Panc1 (cell line): ENCODE results near the gene PDS5B. TPM values are rescaled to one million over a fixed set of nuclear protein-coding genes. Genes with fewer than 3 reads are reported as not detected.
A peak's percentile ranks its signal among the peaks of the same experiment; 100 is the strongest.

ENCODE experiments used
- ATAC-seq: fragments of 200-7000 bp; cut with Tn5 transposase; 2 replicates; pipeline ENCODE4 v1.9.1; 2020; ENCODE audit warnings: mild to moderate bottlenecking, moderate library complexity
- BruUV-seq: library from RNA; stranded (reverse); fragments of 400-500 nt; replicated peaks from 2 replicates; lab custom pipeline; 2021; lab: Mats Ljungman, UMichigan
- CTCF ChIA-PET: fragments of 300-600 bp; sonication (Branson Sonifier 250); formaldehyde crosslinking; loops from one replicate; lab custom pipeline; 2022; ENCODE audit warnings: antibody characterized with exemption; lab: Charles Lee
- POLR2A ChIA-PET: fragments of 300-600 bp; sonication (Branson Sonifier 250); formaldehyde crosslinking; loops from one replicate; lab custom pipeline; 2022; ENCODE audit warnings: antibody characterized with exemption; lab: Charles Lee
- DNase-seq: peaks from one replicate; pipeline ENCODE4 v3.0.0-alpha.2; 2010; ENCODE audit warnings: low read depth, low spot score
- H3K27ac ChIP-seq: 2 replicates; pipeline ENCODE4 v1.5.1; 2011; ENCODE audit warnings: mild to moderate bottlenecking, low read length, inconsistent platforms
- H3K27me3 ChIP-seq: fragments of 200-500 bp; sonication (Bioruptor generic); 2 replicates; pipeline ENCODE4 v1.6.0; 2014; ENCODE audit warnings: low read length, inconsistent platforms; ENCODE audit not compliant: control insufficient read depth, insufficient read depth
- H3K36me3 ChIP-seq: fragments of 200-500 bp; sonication (Bioruptor generic); 2 replicates; pipeline ENCODE4 v1.5.1; 2014; ENCODE audit warnings: inconsistent platforms, mild to moderate bottlenecking, low read length, moderate library complexity; ENCODE audit not compliant: control insufficient read depth, insufficient read depth
- H3K4me1 ChIP-seq: 2 replicates; pipeline ENCODE4 v1.5.1; 2011; ENCODE audit warnings: inconsistent platforms, mild to moderate bottlenecking, low read length, moderate library complexity; ENCODE audit not compliant: control insufficient read depth, insufficient read depth
- H3K4me3 ChIP-seq, 2 experiments: 2 replicates each; pipeline ENCODE4 v1.5.1; 2011 to 2012; ENCODE audit warnings: low read depth in 2 of 2, low read length in 2 of 2, mild to moderate bottlenecking in 2 of 2, inconsistent platforms in 1 of 2, moderate library complexity in 1 of 2
- H3K9me3 ChIP-seq: fragments of 200-500 bp; sonication (Bioruptor generic); 2 replicates; pipeline ENCODE4 v1.5.1; 2014; ENCODE audit warnings: low read depth, mild to moderate bottlenecking, inconsistent platforms, low read length, moderate library complexity; ENCODE audit not compliant: control insufficient read depth, insufficient read depth
- POLR2AphosphoS5 ChIP-seq: IDR thresholded peaks from 2 replicates; pipeline ENCODE4 v1.6.1; 2012; ENCODE audit warnings: mild to moderate bottlenecking, low read depth, low read length, moderate library complexity
- SIN3A ChIP-seq: IDR thresholded peaks from 2 replicates; pipeline ENCODE4 v1.6.1; 2012; ENCODE audit warnings: low read depth, mild to moderate bottlenecking, low read length, moderate library complexity, borderline replicate concordance; ENCODE audit not compliant: insufficient read depth
- TCF7L2 ChIP-seq: IDR thresholded peaks from 2 replicates; pipeline ENCODE4 v1.6.1; 2011; ENCODE audit warnings: mild to moderate bottlenecking, low read depth, low read length, inconsistent platforms
- in situ Hi-C: cut with HindIII; loops from 2 replicates; pipeline ENCODE4 v1.10.0; 2016; ENCODE audit warnings: low sequenced_read_pairs, low pct_unique_long_range_greater_than_20kb
- intact Hi-C: fragments of 100-400 bp; cut with micrococcal nuclease; formaldehyde crosslinking; loops from one replicate; pipeline ENCODE4 v1.10.0; 2022; ENCODE audit not compliant: unreplicated experiment
- total RNA-seq: library from RNA; stranded (reverse); gene quantifications from one replicate; pipeline ENCODE4 v1.2.1, GENCODE V29; 2021; ENCODE audit not compliant: unreplicated experiment
- TF ChIP-seq, protein P1 (sequence below), 2 experiments: IDR thresholded peaks; 2 replicates each; pipeline ENCODE4 v1.6.1; 2011 to 2012; ENCODE audit warnings: low read depth in 2 of 2, control low read depth in 1 of 2, low read length in 1 of 2, mild to moderate bottlenecking in 1 of 2, moderate library complexity in 1 of 2; ENCODE audit not compliant: insufficient read depth in 1 of 2
- TF ChIP-seq, protein P2 (sequence below): fragments of 450-650 bp; IDR thresholded peaks from 2 replicates; pipeline ENCODE4 v1.5.1; 2017; ENCODE audit warnings: mild to moderate bottlenecking

The PDS5B gene
- total RNA-seq, 1 experiment from 2014 or later, result 33.9 TPM

DNA sequence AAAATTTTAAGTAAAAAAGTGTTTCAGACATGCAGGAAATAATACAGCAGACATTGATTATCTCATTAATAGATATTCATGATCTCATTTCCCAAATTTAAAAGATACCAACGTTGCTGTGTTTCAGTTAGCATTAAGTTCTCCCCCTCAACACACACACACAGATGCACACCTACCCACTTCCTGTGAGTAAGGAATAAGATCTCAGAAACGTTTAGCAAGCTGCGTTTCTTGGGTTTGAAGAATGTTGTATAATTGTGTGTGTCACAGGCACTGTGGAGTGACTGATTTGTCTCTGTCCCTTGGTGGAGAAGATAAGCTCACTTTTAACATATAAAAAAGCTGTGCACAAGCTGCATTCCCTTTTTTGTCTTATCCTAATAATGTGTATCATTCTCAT lies 196.8 kb downstream of the PDS5B start:
- no peaks in the 10 kb centered on the region for H3K27me3 ChIP-seq
- ATAC-seq (no peak), DNase-seq (no peak)
- no peaks in the 10 kb centered on the region for H3K36me3 ChIP-seq
- ChIA-PET POLR2A (no interaction called here), CTCF (no interaction called here)
- no peak overlapping the region for H3K27ac ChIP-seq
- no peak overlapping the region for H3K4me3 ChIP-seq
- intact Hi-C loops (no loop called here), in situ Hi-C loops (no loop called here)
- H3K4me1 ChIP-seq, result no peaks in the 10 kb centered on the region
- BruUV-seq, result no TSS peak
- no peaks in the 10 kb centered on the region for H3K9me3 ChIP-seq
- TF ChIP-seq TCF7L2, result no peak

DNA sequence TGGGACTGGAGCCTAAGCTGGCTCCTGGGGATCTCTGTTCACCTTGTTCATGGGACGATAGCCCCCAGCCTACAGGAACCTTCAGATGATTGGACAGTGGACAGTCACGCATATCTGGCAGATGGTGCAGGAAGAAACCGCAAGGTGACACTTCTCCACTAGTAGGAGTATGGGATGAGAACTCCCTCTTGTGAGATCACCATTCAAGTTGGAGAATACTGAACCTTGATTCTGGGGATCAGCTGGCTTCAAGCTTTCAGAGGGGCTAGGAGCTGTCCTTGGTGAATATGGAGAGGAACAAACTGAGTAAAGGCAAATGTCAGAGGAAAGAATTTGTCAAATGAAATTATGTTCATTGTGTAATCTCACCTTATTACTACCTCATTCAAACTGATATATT lies 204.5 kb downstream of the PDS5B start:
- no peak for DNase-seq
- no peaks in the 10 kb centered on the region for H3K27me3 ChIP-seq
- H3K4me3 ChIP-seq, result no peak overlapping the region
- intact Hi-C loops, result no loop called here
- no peaks in the 10 kb centered on the region; the same call in 1 of the 2 replicates for H3K4me1 ChIP-seq
- no peak; the same call in 1 of the 2 replicates for ATAC-seq
- no TSS peak for BruUV-seq
- no peaks in the 10 kb centered on the region for H3K36me3 ChIP-seq
- CTCF ChIA-PET, result no interaction called here
- H3K27ac ChIP-seq, result no peak overlapping the region
- in situ Hi-C loops, result no loop called here
- H3K9me3 ChIP-seq, result no peaks in the 10 kb centered on the region
- TF ChIP-seq SIN3A (no peak), POLR2AphosphoS5 (0 out of 2 replicates have a peak, but pooled peaks have one; percentile 35)
- TF ChIP-seq, protein P1, sequence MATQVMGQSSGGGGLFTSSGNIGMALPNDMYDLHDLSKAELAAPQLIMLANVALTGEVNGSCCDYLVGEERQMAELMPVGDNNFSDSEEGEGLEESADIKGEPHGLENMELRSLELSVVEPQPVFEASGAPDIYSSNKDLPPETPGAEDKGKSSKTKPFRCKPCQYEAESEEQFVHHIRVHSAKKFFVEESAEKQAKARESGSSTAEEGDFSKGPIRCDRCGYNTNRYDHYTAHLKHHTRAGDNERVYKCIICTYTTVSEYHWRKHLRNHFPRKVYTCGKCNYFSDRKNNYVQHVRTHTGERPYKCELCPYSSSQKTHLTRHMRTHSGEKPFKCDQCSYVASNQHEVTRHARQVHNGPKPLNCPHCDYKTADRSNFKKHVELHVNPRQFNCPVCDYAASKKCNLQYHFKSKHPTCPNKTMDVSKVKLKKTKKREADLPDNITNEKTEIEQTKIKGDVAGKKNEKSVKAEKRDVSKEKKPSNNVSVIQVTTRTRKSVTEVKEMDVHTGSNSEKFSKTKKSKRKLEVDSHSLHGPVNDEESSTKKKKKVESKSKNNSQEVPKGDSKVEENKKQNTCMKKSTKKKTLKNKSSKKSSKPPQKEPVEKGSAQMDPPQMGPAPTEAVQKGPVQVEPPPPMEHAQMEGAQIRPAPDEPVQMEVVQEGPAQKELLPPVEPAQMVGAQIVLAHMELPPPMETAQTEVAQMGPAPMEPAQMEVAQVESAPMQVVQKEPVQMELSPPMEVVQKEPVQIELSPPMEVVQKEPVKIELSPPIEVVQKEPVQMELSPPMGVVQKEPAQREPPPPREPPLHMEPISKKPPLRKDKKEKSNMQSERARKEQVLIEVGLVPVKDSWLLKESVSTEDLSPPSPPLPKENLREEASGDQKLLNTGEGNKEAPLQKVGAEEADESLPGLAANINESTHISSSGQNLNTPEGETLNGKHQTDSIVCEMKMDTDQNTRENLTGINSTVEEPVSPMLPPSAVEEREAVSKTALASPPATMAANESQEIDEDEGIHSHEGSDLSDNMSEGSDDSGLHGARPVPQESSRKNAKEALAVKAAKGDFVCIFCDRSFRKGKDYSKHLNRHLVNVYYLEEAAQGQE (IDR thresholded peaks at IDR 0.05; ENCODE audit: insufficient read depth in 1 of 2, low read depth in 2 of 2, low read length in 1 of 2), result peak in 1 of 2 experiments; percentile 63; a peak in 2 of 4 replicates
- POLR2A ChIA-PET, result no interaction called here

DNA sequence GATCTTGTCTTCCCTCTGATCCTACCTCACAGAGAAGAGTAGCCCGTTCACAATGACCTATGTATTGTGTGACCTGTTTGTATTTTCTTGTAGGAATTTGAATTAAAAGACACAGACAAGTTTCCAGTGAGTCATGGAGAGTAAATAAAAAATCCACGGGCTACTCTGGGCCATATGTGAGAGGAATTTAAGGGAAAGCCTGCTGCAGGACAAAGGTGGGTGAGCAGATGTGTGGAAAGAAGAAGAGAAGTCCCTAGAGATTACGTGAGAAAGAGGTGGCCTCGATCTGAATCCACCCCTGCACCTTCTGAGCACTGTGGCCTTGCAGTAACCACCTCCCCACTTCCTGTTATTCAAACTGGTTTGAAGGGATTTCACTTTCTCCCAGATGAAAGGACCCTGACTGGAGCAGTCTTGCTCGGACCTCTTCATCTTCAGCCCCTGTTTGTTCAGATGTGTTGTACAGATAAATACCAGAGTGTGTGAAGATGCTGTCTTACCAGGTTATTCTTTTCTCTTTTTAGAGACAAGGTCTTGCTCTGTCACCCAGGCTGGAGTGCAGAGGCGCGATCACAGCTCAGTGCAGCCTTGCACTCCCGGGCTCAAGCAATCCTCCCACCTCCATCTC lies 205.4 kb downstream of the PDS5B start:
- no peaks in the 10 kb centered on the region for H3K27me3 ChIP-seq
- H3K36me3 ChIP-seq, result no peaks in the 10 kb centered on the region
- in situ Hi-C loops, result no loop called here
- ChIA-PET CTCF (no interaction called here), POLR2A (no interaction called here)
- ATAC-seq (peak; percentile 66; the same call in 1 of the 2 replicates), DNase-seq (no peak)
- BruUV-seq, result no TSS peak
- H3K4me3 ChIP-seq, result no peak overlapping the region
- H3K27ac ChIP-seq, result no peak overlapping the region
- no peaks in the 10 kb centered on the region; the same call in 1 of the 2 replicates for H3K4me1 ChIP-seq
- TF ChIP-seq, protein P2, sequence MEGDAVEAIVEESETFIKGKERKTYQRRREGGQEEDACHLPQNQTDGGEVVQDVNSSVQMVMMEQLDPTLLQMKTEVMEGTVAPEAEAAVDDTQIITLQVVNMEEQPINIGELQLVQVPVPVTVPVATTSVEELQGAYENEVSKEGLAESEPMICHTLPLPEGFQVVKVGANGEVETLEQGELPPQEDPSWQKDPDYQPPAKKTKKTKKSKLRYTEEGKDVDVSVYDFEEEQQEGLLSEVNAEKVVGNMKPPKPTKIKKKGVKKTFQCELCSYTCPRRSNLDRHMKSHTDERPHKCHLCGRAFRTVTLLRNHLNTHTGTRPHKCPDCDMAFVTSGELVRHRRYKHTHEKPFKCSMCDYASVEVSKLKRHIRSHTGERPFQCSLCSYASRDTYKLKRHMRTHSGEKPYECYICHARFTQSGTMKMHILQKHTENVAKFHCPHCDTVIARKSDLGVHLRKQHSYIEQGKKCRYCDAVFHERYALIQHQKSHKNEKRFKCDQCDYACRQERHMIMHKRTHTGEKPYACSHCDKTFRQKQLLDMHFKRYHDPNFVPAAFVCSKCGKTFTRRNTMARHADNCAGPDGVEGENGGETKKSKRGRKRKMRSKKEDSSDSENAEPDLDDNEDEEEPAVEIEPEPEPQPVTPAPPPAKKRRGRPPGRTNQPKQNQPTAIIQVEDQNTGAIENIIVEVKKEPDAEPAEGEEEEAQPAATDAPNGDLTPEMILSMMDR, result no peak
- TF ChIP-seq SIN3A (no peak), POLR2AphosphoS5 (no peak), TCF7L2 (no peak)
- TF ChIP-seq, protein P1 (IDR thresholded peaks at IDR 0.05; ENCODE audit: insufficient read depth in 1 of 2, low read depth in 2 of 2, low read length in 1 of 2), result no peak
- H3K9me3 ChIP-seq, result no peaks in the 10 kb centered on the region
- intact Hi-C loops, result no loop called here
